Activated T-cell treated with anti-CD3 and anti-CD28 coated beads, Interleukin-2, amount 50 U/mL, for 4 hours (primary cell): Measurements from ENCODE around the gene GFPT1. TPM values are rescaled to one million over a fixed set of nuclear protein-coding genes. Genes with fewer than 3 reads are reported as not detected.
"Not testable (repeated sequence)": the region's sequence is repeated elsewhere in the genome, so short reads cannot be mapped to it uniquely, and the experiment has no call there.

Experiments used
- ATAC-seq, 2 donors: fragments of 200-7000 bp; cut with Tn5 transposase; one replicate each; pipeline ENCODE4 v1.10.0; 2021
- DNase-seq: peaks from one replicate; pipeline ENCODE4 v3.0.0-alpha.2; 2020
- H3K27me3 Mint-ChIP-seq: one replicate; pipeline ENCODE4 v1.8.0; 2021; ENCODE audit warnings: low read depth, mixed read lengths
- H3K36me3 Mint-ChIP-seq: one replicate; pipeline ENCODE4 v1.8.0; 2022; ENCODE audit warnings: mixed read lengths; ENCODE audit not compliant: insufficient read depth
- H3K4me1 Mint-ChIP-seq: one replicate; pipeline ENCODE4 v1.8.0; 2021; ENCODE audit warnings: low read depth, mixed read lengths
- H3K4me3 Mint-ChIP-seq: one replicate; pipeline ENCODE4 v1.8.0; 2021; ENCODE audit warnings: mild to moderate bottlenecking, moderate library complexity, mixed read lengths
- H3K9me3 Mint-ChIP-seq: one replicate; pipeline ENCODE4 v1.8.0; 2021; ENCODE audit warnings: mixed read lengths
- total RNA-seq, 3 donors: library from RNA; stranded (reverse); gene quantifications; one replicate each; pipeline ENCODE4 v1.2.1, GENCODE V29; 2021

The GFPT1 gene
- total RNA-seq, 3 donors from 2014 or later: 40.7 to 44.5 (median 41.3) TPM

DNA sequence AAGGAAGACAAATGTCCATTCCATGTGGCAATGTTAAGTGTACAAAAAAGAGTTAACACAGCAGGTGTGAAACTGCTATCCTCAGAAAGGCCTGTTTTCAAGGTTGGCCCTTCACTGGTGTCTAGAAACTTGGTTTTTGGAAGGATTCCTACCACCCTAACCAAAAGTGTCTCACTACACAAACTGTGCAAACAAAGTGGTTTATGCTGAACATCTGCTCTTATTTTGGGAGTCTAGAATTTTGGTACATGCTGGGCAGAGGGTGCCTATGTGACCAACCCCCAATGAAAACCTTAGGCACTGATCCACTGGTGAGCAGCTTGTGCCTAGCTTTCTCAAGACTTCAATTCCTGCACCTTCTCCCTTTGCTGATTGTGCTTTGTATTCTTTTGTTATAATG, 14.3 kb downstream of the GFPT1 start:
- no peak for ATAC-seq
- Mint-ChIP-seq H3K4me3 (no peak overlapping the region), H3K27me3 (no peaks in the 10 kb centered on the region), H3K36me3 (peaks cover 30% of the 10 kb centered on the region), H3K4me1 (peaks cover 12% of the 10 kb centered on the region), H3K9me3 (no peaks in the 10 kb centered on the region)
- no peak for DNase-seq

DNA sequence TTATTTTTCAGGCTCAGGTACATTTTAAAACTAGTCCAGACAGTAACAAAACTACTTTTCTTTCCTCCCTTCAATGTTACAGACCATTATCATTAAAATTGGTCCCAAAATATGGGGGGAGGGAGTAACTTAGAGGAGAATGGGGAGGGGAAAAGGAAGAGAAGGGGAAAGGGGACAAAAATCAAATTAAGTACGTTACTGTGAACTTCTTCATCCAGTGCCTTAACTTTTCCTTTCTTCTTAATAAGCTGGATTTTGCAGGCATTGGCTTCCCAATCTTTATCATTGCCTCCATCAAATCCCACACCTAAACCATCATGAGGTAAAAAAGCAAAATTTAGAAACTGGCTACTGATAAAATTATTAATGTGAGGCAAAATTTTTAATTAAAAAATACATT, 17.2 kb downstream of the GFPT1 start:
- Mint-ChIP-seq H3K27me3 (no peaks in the 10 kb centered on the region), H3K36me3 (peaks cover 39% of the 10 kb centered on the region), H3K9me3 (no peaks in the 10 kb centered on the region), H3K4me3 (no peak overlapping the region), H3K4me1 (no peaks in the 10 kb centered on the region)
- DNase-seq (no peak), ATAC-seq (no peak)

- H3K4me1 Mint-ChIP-seq: no peaks in the 10 kb centered on the region
- no peaks in the 10 kb centered on the region for H3K27me3 Mint-ChIP-seq
- no peak for ATAC-seq
- DNase-seq: no peak
- peaks cover 39% of the 10 kb centered on the region for H3K36me3 Mint-ChIP-seq
- no peaks in the 10 kb centered on the region for H3K9me3 Mint-ChIP-seq
- no peak overlapping the region for H3K4me3 Mint-ChIP-seq
Measured at GRCh38 chr2:69368588-69368987, 18.4 kb downstream of the GFPT1 start.

GRCh38 chr2:69359371-69359770, 27.7 kb downstream of the GFPT1 start:
- ATAC-seq (no peak), DNase-seq (no peak)
- no peak overlapping the region for H3K4me3 Mint-ChIP-seq
- H3K9me3 Mint-ChIP-seq: no peaks in the 10 kb centered on the region
- H3K27me3 Mint-ChIP-seq: no peaks in the 10 kb centered on the region
- peaks cover 30% of the 10 kb centered on the region for H3K36me3 Mint-ChIP-seq
- no peaks in the 10 kb centered on the region for H3K4me1 Mint-ChIP-seq

DNA sequence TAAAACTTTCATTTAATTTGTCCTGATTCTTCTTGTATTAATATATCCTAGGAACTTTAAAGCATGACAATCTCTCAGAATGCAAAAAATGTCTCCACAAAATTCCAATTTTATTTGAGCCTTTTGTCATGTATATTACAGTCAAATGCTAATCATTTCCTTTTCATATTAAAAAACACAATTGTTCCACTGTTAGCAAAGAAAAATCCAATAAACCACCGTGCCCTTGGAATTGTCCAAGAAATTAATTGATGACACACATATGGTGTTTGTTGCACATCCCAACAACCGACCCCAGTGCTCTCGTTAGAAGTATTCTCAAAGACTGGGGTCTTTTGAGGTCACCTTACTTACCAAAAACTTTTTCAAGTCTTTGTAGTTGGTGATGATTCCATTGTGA, 28.1 kb downstream of the GFPT1 start:
- H3K27me3 Mint-ChIP-seq: no peaks in the 10 kb centered on the region
- H3K36me3 Mint-ChIP-seq: peaks cover 35% of the 10 kb centered on the region
- ATAC-seq: no peak
- H3K9me3 Mint-ChIP-seq: no peaks in the 10 kb centered on the region
- H3K4me3 Mint-ChIP-seq: no peak overlapping the region
- no peaks in the 10 kb centered on the region for H3K4me1 Mint-ChIP-seq
- DNase-seq: no peak

DNA sequence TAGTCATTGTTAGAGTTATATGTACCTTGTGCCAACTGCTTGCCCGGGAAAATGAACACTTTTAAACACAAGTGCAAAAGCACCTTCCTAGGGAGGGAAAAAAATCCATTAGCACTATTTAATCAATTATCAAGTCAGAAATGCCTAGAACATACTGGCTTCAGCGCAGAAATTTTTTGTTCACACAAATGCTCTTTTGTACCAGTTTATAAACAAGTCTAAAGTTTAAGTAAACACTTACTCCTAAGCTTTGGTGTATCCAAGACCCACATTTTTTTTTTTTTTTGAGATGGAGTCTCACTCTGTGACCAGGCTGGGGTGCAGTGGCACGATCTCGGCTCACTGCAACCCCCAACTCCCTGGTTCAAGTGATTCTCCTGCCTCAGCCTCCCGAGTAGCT, 30.6 kb downstream of the GFPT1 start:
- ATAC-seq (no peak), DNase-seq (no peak)
- Mint-ChIP-seq H3K9me3 (no peaks in the 10 kb centered on the region), H3K4me3 (no peak overlapping the region), H3K4me1 (no peaks in the 10 kb centered on the region), H3K27me3 (no peaks in the 10 kb centered on the region), H3K36me3 (peaks cover 41% of the 10 kb centered on the region)

- not testable (repeated sequence) for H3K4me1 Mint-ChIP-seq, ATAC-seq, H3K27me3 Mint-ChIP-seq, H3K4me3 Mint-ChIP-seq, DNase-seq, H3K9me3 Mint-ChIP-seq
- peaks cover 38% of the 10 kb centered on the region for H3K36me3 Mint-ChIP-seq
Measured at GRCh38 chr2:69354976-69355375, 32.1 kb downstream of the GFPT1 start.

GRCh38 chr2:69353360-69353759, 33.7 kb downstream of the GFPT1 start:
- H3K4me3 Mint-ChIP-seq: no peak overlapping the region
- no peaks in the 10 kb centered on the region for H3K27me3 Mint-ChIP-seq
- peaks cover 45% of the 10 kb centered on the region for H3K36me3 Mint-ChIP-seq
- no peaks in the 10 kb centered on the region for H3K9me3 Mint-ChIP-seq
- no peak for ATAC-seq
- H3K4me1 Mint-ChIP-seq: no peaks in the 10 kb centered on the region
- no peak for DNase-seq

GRCh38 chr2:69348781-69349180, 38.2 kb downstream of the GFPT1 start:
- no peak overlapping the region for H3K4me3 Mint-ChIP-seq
- peaks cover 33% of the 10 kb centered on the region for H3K36me3 Mint-ChIP-seq
- no peaks in the 10 kb centered on the region for H3K4me1 Mint-ChIP-seq
- H3K9me3 Mint-ChIP-seq: no peaks in the 10 kb centered on the region
- DNase-seq (no peak), ATAC-seq (no peak)
- no peaks in the 10 kb centered on the region for H3K27me3 Mint-ChIP-seq

- ATAC-seq: peak; percentile 41 to 46
- Mint-ChIP-seq H3K36me3 (peaks cover 45% of the 10 kb centered on the region), H3K9me3 (no peaks in the 10 kb centered on the region), H3K27me3 (no peaks in the 10 kb centered on the region), H3K4me3 (no peak overlapping the region), H3K4me1 (no peaks in the 10 kb centered on the region)
- no peak for DNase-seq
Measured at GRCh38 chr2:69345434-69345833, 41.6 kb downstream of the GFPT1 start.

DNA sequence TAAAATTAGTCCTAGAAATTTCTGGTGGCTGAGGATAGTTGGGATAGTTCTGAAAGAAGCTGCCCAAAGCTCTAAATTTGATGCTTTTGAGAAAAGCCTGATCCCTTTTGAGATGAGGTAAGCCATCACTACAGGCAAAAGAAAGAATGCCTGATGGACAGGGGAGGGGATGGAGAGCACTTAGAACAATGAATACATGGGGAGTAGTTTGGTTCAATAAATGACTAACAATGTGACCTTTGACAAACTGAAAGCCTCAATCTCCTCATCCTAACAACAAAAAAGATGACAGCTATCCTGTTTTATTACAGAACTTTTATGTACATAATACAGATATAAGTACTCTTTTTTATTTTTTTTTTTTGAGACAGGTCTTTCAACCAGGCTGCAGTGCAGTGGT, 42.7 kb downstream of the GFPT1 start:
- H3K4me1 Mint-ChIP-seq: no peaks in the 10 kb centered on the region
- no peak for ATAC-seq

DNA sequence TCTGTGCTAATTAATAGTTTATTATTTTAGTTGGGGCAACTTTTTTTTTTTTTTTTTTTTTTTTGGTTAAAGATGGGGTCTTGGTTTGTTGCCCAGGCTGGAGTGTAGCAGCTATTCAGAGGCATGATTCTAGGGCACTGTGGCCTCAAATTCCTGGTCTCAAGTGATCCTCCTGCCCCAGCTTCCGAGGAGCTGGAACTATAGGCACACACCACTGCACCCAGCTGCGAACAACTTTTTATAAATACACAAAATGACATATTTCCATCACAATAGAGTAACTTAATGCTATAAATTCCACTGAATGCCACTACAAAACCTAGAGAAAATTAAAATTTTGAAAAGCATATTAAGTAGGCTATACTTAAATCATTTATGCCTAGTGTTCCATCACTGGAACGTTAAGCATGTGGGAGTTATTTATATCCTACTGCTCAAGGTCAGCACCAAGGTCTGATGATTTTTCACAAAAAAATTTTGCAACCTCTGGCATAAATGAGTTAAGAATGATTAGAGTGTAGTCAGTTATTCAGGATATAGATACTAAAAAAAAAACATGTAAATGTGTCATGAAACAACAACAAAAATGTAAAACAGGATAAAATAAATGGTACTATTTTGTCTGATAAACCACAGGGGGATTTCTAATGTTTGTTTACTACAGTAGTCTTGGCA, 46.8 kb downstream of the GFPT1 start:
- Mint-ChIP-seq H3K9me3 (no peaks in the 10 kb centered on the region), H3K27me3 (no peaks in the 10 kb centered on the region), H3K4me3 (no peak overlapping the region), H3K36me3 (peaks cover 46% of the 10 kb centered on the region), H3K4me1 (no peaks in the 10 kb centered on the region)
- ATAC-seq: no peak
- DNase-seq: no peak

More for the DNA sequence above, 42.7 kb downstream of the GFPT1 start:
- no peak overlapping the region for H3K4me3 Mint-ChIP-seq
- no peak for DNase-seq
- H3K9me3 Mint-ChIP-seq: no peaks in the 10 kb centered on the region
- no peaks in the 10 kb centered on the region for H3K27me3 Mint-ChIP-seq
- H3K36me3 Mint-ChIP-seq: peaks cover 44% of the 10 kb centered on the region

DNA sequence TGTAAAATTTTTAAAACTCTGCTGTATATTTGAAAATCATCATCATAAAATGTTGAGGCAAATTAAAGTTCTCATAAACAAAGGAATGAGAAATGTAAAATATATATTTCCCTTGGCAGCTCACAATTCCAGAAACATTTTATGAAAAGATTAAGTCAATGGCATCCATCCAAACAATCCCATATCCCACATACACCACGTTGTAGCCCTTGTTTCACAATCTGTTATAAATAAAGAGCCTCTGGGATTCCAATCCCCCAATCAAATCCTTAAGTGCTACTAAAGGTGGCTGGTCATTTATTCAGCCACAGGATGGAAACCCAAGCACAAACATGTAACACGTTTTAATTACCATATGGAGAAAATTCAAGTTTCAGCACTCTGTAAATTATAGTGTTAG, 51.7 kb downstream of the GFPT1 start:
- Mint-ChIP-seq H3K27me3 (no peaks in the 10 kb centered on the region), H3K9me3 (no peaks in the 10 kb centered on the region), H3K36me3 (peaks cover 31% of the 10 kb centered on the region), H3K4me3 (no peak overlapping the region), H3K4me1 (no peaks in the 10 kb centered on the region)
- DNase-seq (no peak), ATAC-seq (no peak)

DNA sequence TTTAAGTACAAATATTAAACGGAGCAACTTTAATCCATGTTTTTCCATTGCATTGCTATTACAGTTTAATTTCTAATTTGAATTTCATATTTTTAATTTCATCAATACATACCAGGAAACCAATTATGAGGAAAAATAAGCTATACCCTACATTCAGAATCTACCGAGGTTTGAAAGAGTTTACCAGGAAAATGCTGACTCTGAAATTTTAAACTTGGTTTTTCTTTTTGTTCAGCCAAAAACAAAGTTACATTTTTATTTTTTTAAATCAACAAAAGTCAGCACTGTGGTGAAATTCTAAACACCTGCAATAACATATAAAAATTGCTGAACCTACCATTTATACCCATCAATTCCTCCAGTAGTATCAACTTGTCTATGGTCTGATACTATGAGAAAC, 53.7 kb downstream of the GFPT1 start:
- no peaks in the 10 kb centered on the region for H3K4me1 Mint-ChIP-seq
- H3K27me3 Mint-ChIP-seq: no peaks in the 10 kb centered on the region
- peaks cover 30% of the 10 kb centered on the region for H3K36me3 Mint-ChIP-seq

DNA sequence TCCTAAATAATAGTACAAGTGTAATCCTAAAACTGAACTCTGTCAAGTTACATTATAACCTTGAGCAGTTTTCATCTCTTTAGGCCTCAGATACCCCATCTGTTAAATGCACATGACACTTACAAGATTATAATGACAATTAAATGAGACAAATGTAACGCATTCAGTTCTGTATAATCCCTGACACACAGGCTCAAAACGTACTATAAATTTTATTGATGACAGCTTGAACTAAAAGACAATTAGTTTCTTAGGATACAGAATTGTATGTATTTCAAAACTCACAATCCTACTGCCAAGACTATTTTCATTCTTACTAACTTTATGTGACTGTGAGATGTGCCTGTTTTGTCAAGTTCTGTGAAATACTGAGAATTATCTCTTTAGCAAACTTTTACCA, 56.2 kb downstream of the GFPT1 start:
- DNase-seq (no peak), ATAC-seq (no peak)
- Mint-ChIP-seq H3K9me3 (no peaks in the 10 kb centered on the region), H3K36me3 (peaks cover 37% of the 10 kb centered on the region), H3K4me1 (no peaks in the 10 kb centered on the region), H3K4me3 (no peak overlapping the region), H3K27me3 (no peaks in the 10 kb centered on the region)

More for the DNA sequence above, 53.7 kb downstream of the GFPT1 start:
- Mint-ChIP-seq H3K4me3 (no peak overlapping the region), H3K9me3 (no peaks in the 10 kb centered on the region)
- DNase-seq: no peak
- ATAC-seq: no peak

GRCh38 chr2:69322631-69323030, 64.4 kb downstream of the GFPT1 start:
- Mint-ChIP-seq H3K4me1 (no peaks in the 10 kb centered on the region), H3K27me3 (no peaks in the 10 kb centered on the region), H3K36me3 (peaks cover 54% of the 10 kb centered on the region), H3K9me3 (no peaks in the 10 kb centered on the region), H3K4me3 (no peak overlapping the region)
- no peak for ATAC-seq
- no peak for DNase-seq
